Measurements from ENCODE around the gene TMEM37. TPM values are rescaled to one million over a fixed set of nuclear protein-coding genes. Genes with fewer than 3 reads are reported as not detected.

Gene TMEM37
- total and polyA plus RNA-seq, 2 of the 13 experiments (the other 11 are each of a cell fraction or from before 2014, with no cell fraction given) = 37.7 to 115 TPM

DNA sequence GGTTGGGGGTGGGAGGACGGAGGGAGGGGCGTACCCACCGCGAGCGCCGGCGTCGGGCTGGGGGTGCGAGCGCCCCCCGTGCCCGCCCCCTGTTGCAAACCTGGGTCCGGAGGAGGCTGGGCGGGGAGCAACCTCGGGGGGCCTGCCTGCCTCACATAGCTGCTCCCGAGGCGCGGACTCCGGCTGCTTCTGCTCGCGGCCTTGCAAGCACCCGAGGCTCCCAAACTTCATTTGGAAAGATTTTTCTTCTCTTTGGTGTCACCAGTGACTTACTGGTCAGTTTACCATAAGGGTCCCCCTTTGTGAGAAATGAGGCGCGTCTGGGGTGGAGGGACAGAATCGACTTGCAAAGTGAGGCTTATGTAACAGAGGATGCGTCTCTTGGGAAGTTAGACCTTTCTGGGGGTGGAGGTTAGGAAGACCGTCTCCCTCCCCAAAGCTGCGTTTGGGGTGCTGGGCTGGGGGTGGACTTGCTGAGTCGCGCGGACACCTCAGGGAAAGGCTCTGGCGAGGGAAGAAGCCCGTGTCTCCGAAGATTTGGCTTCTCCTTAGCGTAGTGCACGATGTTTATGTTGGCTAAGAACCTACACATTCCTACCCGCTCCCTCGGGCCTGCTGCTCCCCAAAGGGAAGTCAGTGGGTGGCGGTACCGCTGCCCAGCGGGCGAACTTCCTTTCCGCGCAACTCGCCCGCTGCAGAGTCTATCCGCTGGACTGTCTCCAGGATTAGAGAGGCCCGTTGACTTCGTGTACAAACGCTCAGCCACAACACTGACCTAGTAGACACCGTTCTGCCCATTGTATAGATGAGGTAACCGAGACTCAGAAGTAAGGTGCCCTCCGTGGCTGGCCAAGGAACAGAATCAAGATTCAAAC lies 559 bp downstream of the TMEM37 start (continued):
- TF ChIP-seq, protein P1, sequence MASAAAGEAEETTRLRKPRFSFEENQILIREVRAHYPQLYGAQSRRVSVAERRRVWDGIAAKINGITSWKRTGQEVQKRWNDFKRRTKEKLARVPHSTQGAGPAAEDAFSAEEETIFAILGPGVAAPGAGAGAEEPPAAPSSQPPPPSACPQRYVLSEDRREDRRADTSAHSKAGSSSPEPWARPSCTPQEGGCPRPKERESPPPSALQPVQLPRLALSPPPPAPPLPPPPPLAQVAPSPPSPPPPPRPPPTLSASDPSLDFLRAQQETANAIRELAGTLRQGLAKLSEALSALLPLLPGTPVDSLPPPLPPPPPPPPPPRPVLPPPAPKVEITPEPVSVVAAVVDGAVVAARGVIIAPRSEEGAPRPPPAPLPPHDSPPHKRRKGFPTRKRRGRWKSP (CRISPR knock-in tag; IDR thresholded peaks at IDR 0.05) = peak; percentile 64
- TF ChIP-seq SALL1 (CRISPR knock-in tag; IDR thresholded peaks at IDR 0.05) (0 out of 2 replicates have a peak, but pooled peaks have one; percentile 1), ZNF331 (CRISPR knock-in tag; IDR thresholded peaks at IDR 0.05) (peak; percentile 39; the same call in 1 of the 2 replicates), FOXK2 (IDR thresholded peaks at IDR 0.05) (no peak), SRF (IDR thresholded peaks at IDR 0.05; ENCODE audit: low read depth, low read length) (no peak), ZNF251 (CRISPR knock-in tag; IDR thresholded peaks at IDR 0.05) (no peak), PITX1 (CRISPR knock-in tag; IDR thresholded peaks at IDR 0.05) (no peak), TAF15 (IDR thresholded peaks at IDR 0.05; ENCODE audit: low read depth, low read length, poor library complexity, severe bottlenecking) (no peak), ZNF24 (IDR thresholded peaks at IDR 0.05) (no peak), ZNF124 (CRISPR knock-in tag; IDR thresholded peaks at IDR 0.05) (0 out of 2 replicates have a peak, but pooled peaks have one; percentile 21), ZNF713 (CRISPR knock-in tag; IDR thresholded peaks at IDR 0.05) (no peak), MAFK (conservative IDR thresholded peaks at IDR 0.05 in 1 of 2, IDR thresholded peaks at IDR 0.05 in 1 of 2; ENCODE audit: low read length in 2 of 2) (no peak), ZNF703 (CRISPR knock-in tag; IDR thresholded peaks at IDR 0.05; ENCODE audit: borderline replicate concordance) (no peak), STAT5B (CRISPR knock-in tag; IDR thresholded peaks at IDR 0.05) (no peak), ZNF816 (CRISPR knock-in tag; IDR thresholded peaks at IDR 0.05; ENCODE audit: borderline replicate concordance) (no peak), SP2 (CRISPR knock-in tag; IDR thresholded peaks at IDR 0.05) (0 out of 2 replicates have a peak, but pooled peaks have one; percentile 17)
- TF ChIP-seq, protein P2, sequence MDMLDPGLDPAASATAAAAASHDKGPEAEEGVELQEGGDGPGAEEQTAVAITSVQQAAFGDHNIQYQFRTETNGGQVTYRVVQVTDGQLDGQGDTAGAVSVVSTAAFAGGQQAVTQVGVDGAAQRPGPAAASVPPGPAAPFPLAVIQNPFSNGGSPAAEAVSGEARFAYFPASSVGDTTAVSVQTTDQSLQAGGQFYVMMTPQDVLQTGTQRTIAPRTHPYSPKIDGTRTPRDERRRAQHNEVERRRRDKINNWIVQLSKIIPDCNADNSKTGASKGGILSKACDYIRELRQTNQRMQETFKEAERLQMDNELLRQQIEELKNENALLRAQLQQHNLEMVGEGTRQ (IDR thresholded peaks at IDR 0.05; ENCODE audit: low read depth, low read length) = no peak
- TF ChIP-seq, protein P2 (CRISPR knock-in tag; IDR thresholded peaks at IDR 0.05; ENCODE audit: borderline replicate concordance) = no peak
- TF ChIP-seq, protein P3, sequence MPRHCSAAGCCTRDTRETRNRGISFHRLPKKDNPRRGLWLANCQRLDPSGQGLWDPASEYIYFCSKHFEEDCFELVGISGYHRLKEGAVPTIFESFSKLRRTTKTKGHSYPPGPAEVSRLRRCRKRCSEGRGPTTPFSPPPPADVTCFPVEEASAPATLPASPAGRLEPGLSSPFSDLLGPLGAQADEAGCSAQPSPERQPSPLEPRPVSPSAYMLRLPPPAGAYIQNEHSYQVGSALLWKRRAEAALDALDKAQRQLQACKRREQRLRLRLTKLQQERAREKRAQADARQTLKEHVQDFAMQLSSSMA (CRISPR knock-in tag; IDR thresholded peaks at IDR 0.05) = 0 out of 2 replicates have a peak, but pooled peaks have one; percentile 2
- TF ChIP-seq, protein P4, sequence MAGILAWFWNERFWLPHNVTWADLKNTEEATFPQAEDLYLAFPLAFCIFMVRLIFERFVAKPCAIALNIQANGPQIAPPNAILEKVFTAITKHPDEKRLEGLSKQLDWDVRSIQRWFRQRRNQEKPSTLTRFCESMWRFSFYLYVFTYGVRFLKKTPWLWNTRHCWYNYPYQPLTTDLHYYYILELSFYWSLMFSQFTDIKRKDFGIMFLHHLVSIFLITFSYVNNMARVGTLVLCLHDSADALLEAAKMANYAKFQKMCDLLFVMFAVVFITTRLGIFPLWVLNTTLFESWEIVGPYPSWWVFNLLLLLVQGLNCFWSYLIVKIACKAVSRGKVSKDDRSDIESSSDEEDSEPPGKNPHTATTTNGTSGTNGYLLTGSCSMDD (CRISPR knock-in tag; IDR thresholded peaks at IDR 0.05) = no peak
- TF ChIP-seq, protein P5, sequence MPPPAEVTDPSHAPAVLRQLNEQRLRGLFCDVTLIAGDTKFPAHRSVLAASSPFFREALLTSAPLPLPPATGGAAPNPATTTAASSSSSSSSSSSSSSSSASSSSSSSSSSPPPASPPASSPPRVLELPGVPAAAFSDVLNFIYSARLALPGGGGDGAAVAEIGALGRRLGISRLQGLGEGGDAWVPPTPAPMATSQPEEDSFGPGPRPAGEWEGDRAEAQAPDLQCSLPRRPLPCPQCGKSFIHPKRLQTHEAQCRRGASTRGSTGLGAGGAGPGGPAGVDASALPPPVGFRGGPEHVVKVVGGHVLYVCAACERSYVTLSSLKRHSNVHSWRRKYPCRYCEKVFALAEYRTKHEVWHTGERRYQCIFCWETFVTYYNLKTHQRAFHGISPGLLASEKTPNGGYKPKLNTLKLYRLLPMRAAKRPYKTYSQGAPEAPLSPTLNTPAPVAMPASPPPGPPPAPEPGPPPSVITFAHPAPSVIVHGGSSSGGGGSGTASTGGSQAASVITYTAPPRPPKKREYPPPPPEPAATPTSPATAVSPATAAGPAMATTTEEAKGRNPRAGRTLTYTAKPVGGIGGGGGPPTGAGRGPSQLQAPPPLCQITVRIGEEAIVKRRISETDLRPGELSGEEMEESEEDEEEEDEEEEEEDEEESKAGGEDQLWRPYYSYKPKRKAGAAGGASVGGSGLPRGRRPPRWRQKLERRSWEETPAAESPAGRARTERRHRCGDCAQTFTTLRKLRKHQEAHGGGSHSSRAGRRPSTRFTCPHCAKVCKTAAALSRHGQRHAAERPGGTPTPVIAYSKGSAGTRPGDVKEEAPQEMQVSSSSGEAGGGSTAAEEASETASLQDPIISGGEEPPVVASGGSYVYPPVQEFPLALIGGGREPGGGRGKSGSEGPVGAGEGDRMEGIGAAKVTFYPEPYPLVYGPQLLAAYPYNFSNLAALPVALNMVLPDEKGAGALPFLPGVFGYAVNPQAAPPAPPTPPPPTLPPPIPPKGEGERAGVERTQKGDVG (CRISPR knock-in tag; IDR thresholded peaks at IDR 0.05; ENCODE audit: borderline replicate concordance) = no peak

Data from HepG2 (cell line).